K562 (cell line): ENCODE data around the gene KRTCAP2. TPM values are rescaled to one million over a fixed set of nuclear protein-coding genes. Genes with fewer than 3 reads are reported as not detected.

ENCODE experiments used
- ARID2 ChIP-seq: fragments of 450-650 bp; IDR thresholded peaks from 2 replicates; pipeline ENCODE4 v1.6.1; 2017; ENCODE audit warnings: antibody characterized with exemption, mild to moderate bottlenecking
- ATF6 ChIP-seq: sonication (generic); formaldehyde crosslinking; IDR thresholded peaks from 2 replicates; pipeline ENCODE4 v1.4.0; 2020; ENCODE audit warnings: mild to moderate bottlenecking, missing genetic modification reagents
- CCAR2 ChIP-seq: fragments of 200-400 bp; formaldehyde crosslinking; IDR thresholded peaks from 2 replicates; pipeline ENCODE4 v1.6.1; 2017; ENCODE audit warnings: mild to moderate bottlenecking, low read depth, low read length
- COPS2 ChIP-seq: fragments of 450-650 bp; conservative IDR thresholded peaks from 2 replicates; pipeline ENCODE4 v1.6.1; 2016; ENCODE audit warnings: mild to moderate bottlenecking, moderate library complexity
- POLR2G ChIP-seq: fragments of 200-400 bp; formaldehyde crosslinking; IDR thresholded peaks from 2 replicates; pipeline ENCODE4 v1.6.1; 2017; ENCODE audit warnings: low read depth, mild to moderate bottlenecking, antibody characterized with exemption, low read length, moderate library complexity
- ZNF253 ChIP-seq: fragments of 250-450 bp; sonication (Bioruptor Pico); conservative IDR thresholded peaks from 2 replicates; pipeline ENCODE4 v1.6.1; 2021; ENCODE audit warnings: mild to moderate bottlenecking
- ZNF311 ChIP-seq: fragments of 250-450 bp; sonication (Bioruptor Pico); IDR thresholded peaks from 2 replicates; pipeline ENCODE4 v1.4.0; 2020; ENCODE audit warnings: mild to moderate bottlenecking, moderate library complexity
- ZNF696 ChIP-seq: fragments of 250-450 bp; sonication (Bioruptor Pico); conservative IDR thresholded peaks from 2 replicates; pipeline ENCODE4 v1.4.0; 2020; ENCODE audit warnings: mild to moderate bottlenecking, moderate library complexity
- polyA plus RNA-seq, 8 experiments: library from polyadenylated mRNA; depleted of rRNA in 4 of 8; stranded (reverse) in 5 of 8; unstranded in 3 of 8; fragments of >200 nt; fragmentation: Nextera tagmentation in 2 of 8; fragmentation: Illumina TruSeq in 1 of 8; extraction: Ambion mirVana in 2 of 8; extraction: Trizol in 1 of 8; gene quantifications; 2 replicates each; pipeline versions ENCODE4 v1.2.1 to v1.2.3, GENCODE V29; 2011 to 2014; ENCODE audit warnings: inconsistent platforms in 1 of 8, missing spikeins in 1 of 8
- total RNA-seq, 7 experiments: library from RNA; depleted of rRNA in 6 of 7; stranded (reverse); fragments of >200 nt in 6 of 7; fragmentation: Illumina TruSeq in 2 of 7; extraction: Trizol in 2 of 7; gene quantifications; 2 replicates each; pipeline versions ENCODE4 v1.2.1 to v1.2.3, GENCODE V29; 2011 to 2021; ENCODE audit warnings: low replicate concordance in 1 of 7
- TF ChIP-seq, protein P1 (sequence below), 2 experiments: fragments of 450-650 bp; IDR thresholded peaks; 2 replicates each; pipeline ENCODE4 v1.6.1; 2018; ENCODE audit warnings: mild to moderate bottlenecking in 2 of 2, low read depth in 1 of 2; ENCODE audit not compliant: partially characterized antibody in 2 of 2

The KRTCAP2 gene
- total and polyA plus RNA-seq, 9 of the 15 experiments (the other 6 are each of a cell fraction or from before 2014, with no cell fraction given), result 126 to 436 (median 244) TPM

DNA sequence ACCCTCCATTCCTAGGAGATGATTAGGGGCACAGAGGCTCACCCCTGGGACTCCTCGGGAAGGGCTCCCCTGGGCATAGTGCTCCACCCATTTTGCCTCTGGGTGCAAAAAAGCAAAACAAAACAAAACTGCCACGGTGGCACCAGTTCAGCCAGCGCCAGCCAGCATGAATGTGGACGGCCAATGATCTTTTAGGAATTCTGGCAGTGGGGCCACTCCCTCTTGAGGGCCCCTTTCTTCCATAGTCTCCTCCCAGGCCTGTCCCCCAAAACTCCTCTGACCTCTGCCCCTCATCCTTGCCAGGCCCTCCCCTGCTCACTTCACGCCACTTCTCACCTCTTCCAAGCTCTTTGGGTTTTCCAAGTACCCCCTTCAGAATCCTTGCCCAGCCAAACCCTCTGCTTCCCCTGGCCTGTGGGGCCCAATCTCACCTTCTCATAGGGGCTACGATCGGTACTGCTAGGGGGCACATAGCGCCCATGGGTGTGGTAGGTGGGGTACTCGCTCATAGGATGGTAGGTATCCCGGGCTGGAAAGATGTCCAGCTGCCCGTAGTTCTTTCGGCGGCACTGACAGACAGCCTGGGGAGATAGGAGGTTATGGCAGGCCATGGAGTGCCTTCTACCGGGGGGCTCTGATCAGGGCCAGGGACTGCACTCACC, 13.8 kb upstream of the KRTCAP2 start (continued):
- TF ChIP-seq, protein P1, sequence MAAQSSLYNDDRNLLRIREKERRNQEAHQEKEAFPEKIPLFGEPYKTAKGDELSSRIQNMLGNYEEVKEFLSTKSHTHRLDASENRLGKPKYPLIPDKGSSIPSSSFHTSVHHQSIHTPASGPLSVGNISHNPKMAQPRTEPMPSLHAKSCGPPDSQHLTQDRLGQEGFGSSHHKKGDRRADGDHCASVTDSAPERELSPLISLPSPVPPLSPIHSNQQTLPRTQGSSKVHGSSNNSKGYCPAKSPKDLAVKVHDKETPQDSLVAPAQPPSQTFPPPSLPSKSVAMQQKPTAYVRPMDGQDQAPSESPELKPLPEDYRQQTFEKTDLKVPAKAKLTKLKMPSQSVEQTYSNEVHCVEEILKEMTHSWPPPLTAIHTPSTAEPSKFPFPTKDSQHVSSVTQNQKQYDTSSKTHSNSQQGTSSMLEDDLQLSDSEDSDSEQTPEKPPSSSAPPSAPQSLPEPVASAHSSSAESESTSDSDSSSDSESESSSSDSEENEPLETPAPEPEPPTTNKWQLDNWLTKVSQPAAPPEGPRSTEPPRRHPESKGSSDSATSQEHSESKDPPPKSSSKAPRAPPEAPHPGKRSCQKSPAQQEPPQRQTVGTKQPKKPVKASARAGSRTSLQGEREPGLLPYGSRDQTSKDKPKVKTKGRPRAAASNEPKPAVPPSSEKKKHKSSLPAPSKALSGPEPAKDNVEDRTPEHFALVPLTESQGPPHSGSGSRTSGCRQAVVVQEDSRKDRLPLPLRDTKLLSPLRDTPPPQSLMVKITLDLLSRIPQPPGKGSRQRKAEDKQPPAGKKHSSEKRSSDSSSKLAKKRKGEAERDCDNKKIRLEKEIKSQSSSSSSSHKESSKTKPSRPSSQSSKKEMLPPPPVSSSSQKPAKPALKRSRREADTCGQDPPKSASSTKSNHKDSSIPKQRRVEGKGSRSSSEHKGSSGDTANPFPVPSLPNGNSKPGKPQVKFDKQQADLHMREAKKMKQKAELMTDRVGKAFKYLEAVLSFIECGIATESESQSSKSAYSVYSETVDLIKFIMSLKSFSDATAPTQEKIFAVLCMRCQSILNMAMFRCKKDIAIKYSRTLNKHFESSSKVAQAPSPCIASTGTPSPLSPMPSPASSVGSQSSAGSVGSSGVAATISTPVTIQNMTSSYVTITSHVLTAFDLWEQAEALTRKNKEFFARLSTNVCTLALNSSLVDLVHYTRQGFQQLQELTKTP (IDR thresholded peaks at IDR 0.05; ENCODE audit: low read depth in 1 of 2, partially characterized antibody in 2 of 2), result no peak
- TF ChIP-seq ZNF311 (CRISPR knock-in tag) (no peak), POLR2G (no peak), ATF6 (CRISPR knock-in tag) (no peak), ZNF696 (CRISPR knock-in tag) (no peak), ZNF253 (CRISPR knock-in tag) (no peak), ARID2 (no peak), CCAR2 (no peak), COPS2 (no peak)
